HG02759 (cell line): Measurements from ENCODE around the gene SSUH2.
"Not testable (repeated sequence)": the region's sequence is repeated elsewhere in the genome, so short reads cannot be mapped to it uniquely, and the experiment has no call there.

Source experiments
- ATAC-seq: cut with Tn5 transposase; IDR thresholded peaks from one replicate; pipeline ENCODE4 v1.9.1; 2021; ENCODE audit warnings: mild to moderate bottlenecking, moderate library complexity; ENCODE audit not compliant: unreplicated experiment

Gene SSUH2

GRCh38 chr3:8644748-8645390 is at the start of gene SSUH2:
TSS of gene SSUH2 (minus strand) at chr3:8644798. CDS start at chr3:8644758, 40 bp downstream.
- ATAC-seq, result no peak

DNA sequence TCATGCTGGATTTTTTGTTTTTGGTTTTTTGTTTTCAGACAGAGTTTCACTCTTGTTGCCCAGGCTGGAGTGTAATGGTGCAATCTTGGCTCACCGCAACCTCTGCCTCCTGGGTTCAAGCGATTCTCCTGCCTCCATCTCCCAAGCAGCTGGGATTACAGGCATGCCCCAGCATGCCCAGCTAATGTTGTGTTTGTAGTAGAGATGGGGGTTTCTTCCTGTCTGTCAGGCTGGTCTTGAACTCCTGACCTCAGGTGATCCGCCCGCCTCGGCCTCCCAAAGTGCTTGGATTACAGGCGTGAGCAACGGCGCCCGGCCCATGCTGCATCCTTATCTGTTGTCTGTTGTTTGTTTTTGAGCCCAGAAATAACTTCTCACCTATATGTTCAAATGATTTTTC is 46.7 kb upstream of the SSUH2 start:
- not testable (repeated sequence) for ATAC-seq

DNA sequence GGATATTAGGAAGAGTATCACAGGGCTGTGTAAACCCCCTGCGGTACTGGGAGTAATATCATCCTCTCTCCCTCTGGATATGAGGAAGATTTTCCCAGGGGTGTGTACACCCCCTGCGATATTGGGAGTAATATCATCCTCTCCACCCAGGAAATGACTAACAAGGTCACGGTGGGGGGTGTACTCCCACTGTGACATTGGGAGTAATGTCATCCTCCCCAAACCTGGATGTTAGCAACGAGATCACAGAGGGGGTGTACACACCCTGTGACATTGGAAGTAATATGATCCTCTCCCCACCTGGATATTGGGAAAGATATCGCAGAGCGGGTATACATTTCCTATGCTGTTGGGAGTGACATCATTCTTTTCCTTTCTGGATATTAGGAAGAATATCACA is 40.4 kb upstream of the SSUH2 start:
- ATAC-seq, result not testable (repeated sequence)

- not testable (repeated sequence) for ATAC-seq
These were observed 38.4 kb upstream of the SSUH2 start for GRCh38 chr3:8682850-8683574.

DNA sequence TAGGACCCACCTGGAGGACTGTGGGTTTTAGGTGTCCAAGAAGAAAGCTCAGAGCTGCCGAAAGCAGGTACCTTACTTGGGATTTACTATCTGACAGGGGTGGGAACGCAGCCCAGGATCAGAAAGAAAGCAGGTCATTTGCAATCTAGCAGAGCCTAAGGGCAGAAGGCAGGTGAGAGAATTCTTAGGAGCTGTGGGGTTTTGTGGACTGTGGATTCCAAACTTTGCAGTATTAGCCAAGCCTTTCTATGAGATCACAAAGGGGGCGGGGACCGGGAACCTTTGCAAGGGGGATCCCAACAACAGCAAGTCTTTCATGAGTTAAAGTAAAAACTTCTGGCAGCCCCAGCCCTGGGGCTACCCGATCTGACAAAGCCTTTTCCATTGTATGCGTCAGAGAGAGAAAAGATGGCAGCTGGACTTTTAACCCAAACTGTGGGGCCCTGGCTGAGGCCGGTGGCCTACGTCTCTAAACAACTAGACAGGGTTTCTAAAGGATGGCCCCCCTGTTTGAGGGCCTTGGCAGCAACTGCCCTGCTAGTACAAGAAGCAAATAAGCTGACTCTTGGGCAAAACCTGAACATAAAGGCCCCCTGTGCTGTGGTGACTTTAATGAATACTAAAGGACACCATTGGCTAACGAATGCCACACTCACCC is 37.4 kb upstream of the SSUH2 start:
- not testable (repeated sequence) for ATAC-seq

DNA sequence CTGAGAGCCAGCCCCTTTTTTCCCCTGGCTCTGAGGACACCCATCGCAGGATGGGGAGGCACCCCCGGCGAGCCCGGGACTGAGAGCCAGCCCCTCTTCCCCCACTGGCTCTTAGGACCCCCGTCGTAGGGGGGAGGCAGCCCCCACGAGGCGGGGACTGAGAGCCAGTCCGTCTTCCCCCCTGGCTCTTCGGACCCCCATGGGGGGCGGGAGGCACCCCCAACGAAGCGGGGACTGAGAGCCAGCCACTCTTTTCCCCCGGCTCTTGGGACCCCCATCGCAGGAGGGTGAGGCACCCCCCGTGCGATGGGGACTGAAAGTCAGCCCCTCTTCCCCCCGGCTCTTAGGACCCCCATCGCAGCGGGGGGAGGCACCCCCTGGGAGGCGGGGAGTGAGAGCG is 36.8 kb upstream of the SSUH2 start:
- no peak for ATAC-seq

- ATAC-seq, result not testable (repeated sequence)
These were observed 35.4 kb upstream of the SSUH2 start for GRCh38 chr3:8679817-8680553.

DNA sequence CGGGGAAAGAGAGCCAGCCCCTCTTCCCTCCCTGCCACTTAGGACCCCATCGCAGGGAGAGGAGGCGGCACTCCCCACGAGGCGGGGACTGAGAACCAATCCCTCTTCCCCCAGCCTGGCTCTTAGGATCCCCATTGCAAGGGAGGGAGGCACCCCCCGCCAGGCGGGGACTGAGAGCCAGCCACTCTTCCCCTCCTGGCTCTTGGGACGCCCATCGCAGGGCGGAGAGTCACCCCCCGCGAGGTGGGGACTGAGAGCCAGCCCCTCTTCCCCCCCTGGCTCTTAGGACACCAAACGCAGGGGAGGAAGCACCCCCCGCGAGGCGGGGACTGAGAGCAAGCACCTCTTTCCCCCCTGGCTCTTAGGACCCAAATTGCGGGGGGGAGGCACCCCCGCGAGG is 34.2 kb upstream of the SSUH2 start:
- no peak for ATAC-seq

- ATAC-seq, result not testable (repeated sequence)
These were observed 32.7 kb upstream of the SSUH2 start for GRCh38 chr3:8677258-8677657.

GRCh38 chr3:8675591-8675990 is 31.0 kb upstream of the SSUH2 start:
- not testable (repeated sequence) for ATAC-seq

GRCh38 chr3:8673083-8673737 is 28.6 kb upstream of the SSUH2 start:
- ATAC-seq, result no peak

GRCh38 chr3:8669019-8669418 is 24.4 kb upstream of the SSUH2 start:
- no peak for ATAC-seq

DNA sequence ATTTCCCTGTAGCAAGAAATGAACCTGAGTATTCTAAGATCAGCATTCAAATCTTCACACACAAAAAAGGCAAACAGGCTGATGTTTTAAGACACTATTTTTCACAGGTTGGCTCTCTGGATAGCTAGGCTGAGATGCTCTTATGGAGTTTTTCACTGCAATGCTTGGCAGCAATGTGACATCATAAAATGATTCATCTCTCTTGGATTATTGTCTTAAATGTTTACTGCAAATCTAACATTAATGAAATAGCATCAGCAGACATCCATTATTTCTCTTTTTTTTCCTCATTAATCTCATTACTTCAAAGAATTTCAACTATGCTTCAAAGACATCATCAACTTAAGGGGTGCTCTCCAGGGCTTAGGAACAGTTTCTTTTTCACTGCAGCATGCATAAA is 23.6 kb upstream of the SSUH2 start:
- no peak for ATAC-seq

GRCh38 chr3:8667463-8668091 is 23.0 kb upstream of the SSUH2 start:
- ATAC-seq, result no peak

GRCh38 chr3:8665407-8665896 is 20.9 kb upstream of the SSUH2 start:
- peak; percentile 73 for ATAC-seq

- ATAC-seq, result peak; percentile 30
These were observed 18.8 kb upstream of the SSUH2 start for GRCh38 chr3:8663177-8664061.

- ATAC-seq, result no peak
These were observed 18.0 kb upstream of the SSUH2 start for GRCh38 chr3:8662594-8662993.

DNA sequence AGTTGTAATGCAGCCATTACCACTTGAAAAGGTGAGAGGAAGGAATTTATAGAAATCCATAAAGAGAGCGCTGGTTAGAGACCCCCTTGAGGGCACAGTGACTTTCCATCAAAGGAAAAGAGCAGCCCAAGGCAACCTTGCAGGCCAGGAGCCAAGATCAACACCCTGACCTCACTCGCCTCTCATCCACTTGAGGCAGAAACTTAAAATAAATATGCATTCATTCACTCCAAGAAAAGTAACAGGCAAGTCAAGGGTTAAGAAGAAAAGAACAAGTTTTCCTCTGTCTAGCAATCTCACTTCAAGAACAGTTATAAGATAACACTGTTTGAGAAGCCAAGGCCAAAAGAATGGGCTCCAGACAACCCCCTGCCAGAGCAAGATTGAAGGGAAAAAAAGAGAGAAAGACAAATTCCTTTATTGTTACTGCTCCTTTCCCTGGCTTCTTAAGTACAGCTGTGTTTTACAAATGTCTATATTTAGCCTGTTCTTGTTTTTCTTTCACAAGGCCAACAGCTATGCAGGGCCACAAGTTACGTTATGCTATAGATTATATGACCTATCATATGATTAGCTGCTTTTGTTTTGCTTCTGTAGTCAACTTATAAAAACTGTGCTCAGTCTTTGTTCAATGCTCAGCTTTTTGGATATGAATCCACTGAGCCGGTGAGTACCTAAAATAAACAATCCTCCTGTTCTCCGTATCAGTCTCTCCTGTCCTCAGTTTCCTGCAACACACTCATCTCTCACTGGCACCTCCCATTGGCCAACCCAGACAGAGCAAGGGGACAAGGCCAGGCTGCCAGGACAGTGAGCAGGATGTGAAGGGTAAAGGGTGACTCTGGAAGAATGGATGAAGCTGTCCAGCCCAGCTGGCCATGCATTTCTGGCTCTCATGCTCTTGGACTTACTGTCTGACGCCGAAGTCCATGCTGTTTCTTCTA is 15.8 kb upstream of the SSUH2 start:
- no peak for ATAC-seq
